Neural cell (in vitro differentiated cells): ENCODE results near the gene SLAIN2.

Experiments used
- CTCF ChIP-seq: fragments of 450-650 bp; IDR thresholded peaks from 2 replicates; pipeline ENCODE4 v1.5.1; 2014; ENCODE audit warnings: antibody characterized with exemption, mild to moderate bottlenecking, moderate library complexity; ENCODE audit not compliant: poor library complexity, severe bottlenecking
- EZH2 ChIP-seq: fragments of 200-600, 300-800 bp; shearing (Covaris generic), sonication (generic); IDR thresholded peaks from 2 replicates; pipeline ENCODE4 v1.6.1; 2014; ENCODE audit warnings: antibody characterized with exemption, low read length, borderline replicate concordance, mild to moderate bottlenecking; ENCODE audit not compliant: insufficient read depth, poor library complexity, severe bottlenecking
- POLR2AphosphoS5 ChIP-seq: IDR thresholded peaks from 2 replicates; pipeline ENCODE4 v1.6.1; 2012

- TF ChIP-seq CTCF, result no peak
- no peak for TF ChIP-seq EZH2
- TF ChIP-seq POLR2AphosphoS5, result no peak
Measured at GRCh38 chr4:48300004-48300403, 41.3 kb upstream of the SLAIN2 start.
